Measurements from ENCODE around the gene STEAP4.
"Not testable (repeated sequence)": the region's sequence is repeated elsewhere in the genome, so short reads cannot be mapped to it uniquely, and the experiment has no call there.

STEAP4 gene

DNA sequence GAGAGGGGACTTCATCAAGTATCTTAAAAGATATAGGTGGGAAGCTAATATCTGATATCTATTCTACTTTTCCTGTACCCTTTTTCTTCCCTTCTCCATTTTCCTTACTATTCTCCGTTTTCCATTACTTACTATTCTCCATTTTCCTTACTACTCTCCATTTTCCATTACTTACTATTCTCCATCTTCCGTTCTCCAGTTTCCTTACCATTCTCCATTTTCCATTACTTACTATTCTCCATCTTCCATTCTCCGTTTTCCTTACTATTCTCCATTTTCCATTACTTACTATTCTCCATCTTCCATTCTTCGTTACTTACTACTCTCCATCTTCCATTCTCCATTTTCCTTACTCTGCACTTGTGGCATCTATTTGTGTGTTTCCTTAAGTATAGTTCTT is 39.3 kb downstream of the STEAP4 start:
- no peak for DNase-seq

DNA sequence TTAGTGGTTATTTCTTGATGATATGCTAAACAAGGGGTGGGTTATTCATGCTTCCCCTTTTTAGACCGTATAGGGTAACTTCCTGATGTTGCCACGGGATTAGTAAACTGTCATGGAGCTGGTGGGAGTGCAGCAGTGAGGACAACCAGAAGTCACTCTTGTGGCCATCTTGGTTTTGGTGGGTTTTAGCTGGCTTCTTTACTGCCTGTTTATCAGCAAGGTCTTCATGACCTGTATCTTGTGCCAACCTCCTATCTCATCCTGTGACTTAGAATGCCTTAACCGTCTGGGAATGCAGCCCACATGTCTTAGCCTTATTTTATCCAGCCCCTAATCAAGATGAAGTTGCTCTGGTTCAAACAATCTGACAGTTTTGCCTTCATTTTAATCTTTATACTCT is 41.7 kb downstream of the STEAP4 start:
- DNase-seq, result peak; percentile 97

DNA sequence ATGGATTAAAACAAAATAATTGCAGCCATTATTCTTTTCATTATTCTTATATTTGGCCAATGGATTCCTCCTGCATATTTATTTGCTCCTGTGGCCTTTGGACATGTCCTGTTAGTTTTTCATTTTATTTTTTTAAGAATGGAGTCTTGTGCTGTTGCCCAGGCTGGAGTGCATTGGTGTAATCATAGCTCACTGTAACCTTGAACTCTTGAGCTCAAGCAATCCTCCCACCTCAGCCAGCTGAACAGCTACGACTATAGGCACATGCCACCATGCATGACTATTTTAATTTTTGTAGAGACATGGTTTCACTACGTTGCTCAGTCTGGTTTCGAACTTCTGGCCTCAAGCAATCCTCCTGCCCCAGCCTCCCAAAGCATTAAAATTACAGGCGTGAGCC is 44.1 kb downstream of the STEAP4 start:
- DNase-seq, result no peak

DNA sequence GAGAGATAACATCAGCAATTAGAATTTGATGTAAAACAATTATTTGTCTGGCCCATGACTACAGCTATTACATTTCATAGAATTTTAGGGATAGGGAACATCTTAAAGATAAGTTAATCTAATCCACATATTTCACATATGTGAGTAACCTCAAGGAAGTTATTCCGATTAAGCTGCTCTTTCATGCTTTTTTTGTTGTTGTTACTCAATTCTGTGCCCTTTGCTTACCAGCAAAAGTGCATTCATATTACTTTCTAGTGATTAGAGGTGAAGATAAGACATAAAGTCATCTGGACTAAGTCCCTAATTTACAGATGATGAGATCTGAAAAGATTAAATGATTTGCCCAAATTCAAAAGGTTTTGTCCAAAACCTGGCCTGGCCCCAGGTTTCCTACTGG is 46.0 kb downstream of the STEAP4 start:
- no peak for DNase-seq

- DNase-seq, result no peak
Measured at GRCh38 chr7:88259656-88260380, 46.9 kb downstream of the STEAP4 start.

GRCh38 chr7:88258296-88258695 is 48.4 kb downstream of the STEAP4 start:
- not testable (repeated sequence) for DNase-seq

DNA sequence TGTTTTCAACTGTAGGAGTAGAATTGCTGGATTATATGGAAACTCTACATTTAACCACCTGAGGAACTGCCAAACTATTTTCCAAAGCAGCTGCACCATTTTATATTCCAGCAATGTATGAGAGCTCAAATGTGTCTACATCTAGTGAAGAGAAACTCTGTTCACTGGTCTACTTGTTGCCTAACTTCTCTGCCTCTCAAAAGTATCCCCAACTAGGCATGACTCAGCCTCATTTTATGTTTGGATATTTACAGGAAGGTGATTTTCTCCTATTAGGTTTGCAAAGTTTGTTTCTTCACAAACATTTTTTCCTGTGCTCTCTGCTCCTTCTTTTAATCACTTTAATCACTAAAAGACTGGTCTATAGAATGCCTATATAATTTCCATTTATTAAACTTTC is 49.8 kb downstream of the STEAP4 start:
- no peak for DNase-seq

- DNase-seq, result no peak
Measured at GRCh38 chr7:88254721-88255424, 51.8 kb downstream of the STEAP4 start.

- no peak for DNase-seq
Measured at GRCh38 chr7:88253640-88254039, 53.1 kb downstream of the STEAP4 start.

- no peak for DNase-seq
Measured at GRCh38 chr7:88244258-88244657, 62.4 kb downstream of the STEAP4 start.

DNA sequence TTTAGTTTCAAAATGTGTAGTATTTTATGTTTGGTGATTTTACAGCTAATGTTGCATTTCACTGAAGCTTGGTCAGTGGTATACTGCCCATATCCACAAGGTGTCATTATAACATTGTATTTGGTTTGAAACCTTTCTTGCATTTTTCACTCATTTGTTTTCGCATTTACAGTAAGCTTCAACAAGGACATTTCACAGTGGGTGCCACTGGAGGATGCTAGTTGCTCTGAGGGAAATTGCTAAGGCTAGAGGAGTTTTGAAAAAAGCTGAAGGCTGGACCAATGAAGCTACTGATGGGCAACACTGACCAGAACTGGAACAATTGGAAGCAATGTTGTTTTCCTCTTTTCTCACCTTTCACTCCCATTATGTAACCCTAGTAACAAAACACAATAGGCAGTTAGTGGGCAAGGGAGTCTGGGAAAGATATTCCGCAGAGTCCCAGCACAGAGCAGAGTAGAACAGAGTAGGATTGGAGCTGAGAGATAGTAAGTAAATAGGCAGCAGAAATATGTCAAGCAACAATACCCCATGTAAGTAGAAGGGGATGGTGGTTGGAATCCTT is 63.3 kb downstream of the STEAP4 start:
- DNase-seq, result peak; percentile 53

GRCh38 chr7:88239852-88240251 is 66.8 kb downstream of the STEAP4 start:
- DNase-seq, result no peak

- DNase-seq, result no peak
Measured at GRCh38 chr7:88233828-88234227, 72.9 kb downstream of the STEAP4 start.

DNA sequence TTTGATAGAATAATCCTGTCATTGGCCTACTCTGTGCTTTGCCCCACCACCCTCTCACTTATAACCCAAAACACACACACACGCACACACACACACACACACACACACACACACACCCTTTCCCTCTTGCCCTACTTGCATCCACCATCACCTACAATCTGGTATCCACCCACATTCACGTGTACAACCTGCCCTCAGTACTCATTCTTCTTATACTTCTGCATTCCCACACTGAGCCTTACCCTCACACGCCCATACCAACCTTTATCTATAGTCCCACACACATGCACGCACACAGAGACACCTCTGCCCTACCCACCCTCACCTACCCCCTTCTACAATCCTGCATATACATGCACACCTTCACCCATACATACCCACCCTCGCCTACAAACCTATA is 76.0 kb downstream of the STEAP4 start:
- no peak for DNase-seq

DNA sequence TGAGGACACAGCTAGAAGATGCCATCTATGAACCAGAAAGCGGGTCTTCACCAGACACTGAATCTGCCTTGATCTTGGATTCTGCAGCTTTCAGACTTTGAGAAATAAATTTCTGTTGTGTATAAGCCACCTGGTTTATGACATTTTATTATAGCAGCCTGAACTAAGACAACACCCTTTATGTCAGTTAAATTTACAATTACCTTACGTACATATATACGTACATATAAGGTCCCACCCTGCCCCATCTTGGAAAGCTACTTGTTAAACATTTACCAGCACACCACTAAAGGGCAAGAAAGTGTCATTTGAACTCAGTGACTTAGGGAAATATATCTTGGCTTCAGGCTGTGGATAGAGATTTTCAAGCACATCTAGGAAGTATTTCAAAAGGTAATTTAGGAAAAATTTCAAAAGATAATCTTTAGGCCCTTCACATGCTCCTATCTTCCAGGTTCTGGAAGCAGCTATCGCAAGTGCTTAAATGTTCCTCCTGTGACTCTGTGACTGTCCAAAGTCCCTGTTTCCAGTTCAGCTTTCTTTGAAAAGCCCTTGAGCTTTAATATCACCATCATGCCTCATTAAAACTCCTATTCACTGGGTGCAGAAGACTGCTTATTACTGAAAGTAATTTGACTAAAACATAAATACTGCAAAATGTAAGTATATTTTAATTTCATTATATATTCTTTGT is 77.2 kb downstream of the STEAP4 start:
- DNase-seq, result no peak

DNA sequence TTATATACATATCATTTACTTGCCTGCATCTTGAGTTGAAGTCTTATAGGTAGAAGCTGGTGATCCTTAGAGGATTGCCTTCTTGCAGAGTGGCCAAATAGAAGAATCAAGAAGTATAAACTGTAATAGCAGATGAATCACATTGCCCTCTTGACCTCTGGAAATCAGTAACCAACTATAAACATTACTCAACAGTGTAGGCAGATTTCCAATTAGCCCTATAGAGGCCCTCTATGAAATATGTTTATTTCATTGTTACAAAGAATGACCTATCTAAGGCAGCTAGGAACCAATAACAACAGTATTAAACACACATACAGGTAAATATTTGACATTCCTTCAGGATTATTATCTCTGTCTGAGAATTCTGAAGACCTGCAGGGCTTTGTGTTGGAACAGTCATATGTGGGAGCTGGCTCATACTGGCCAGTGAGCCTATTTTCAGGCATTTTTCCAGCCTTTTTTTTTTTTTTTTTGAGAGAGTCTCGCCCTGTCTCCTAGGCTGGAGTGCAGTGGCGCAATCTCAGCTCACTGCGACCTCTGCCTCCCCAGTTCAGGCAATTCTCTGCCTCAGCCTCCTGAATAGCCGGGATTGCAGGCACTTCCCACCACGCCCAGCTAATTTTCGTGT is 79.7 kb downstream of the STEAP4 start:
- DNase-seq, result peak; percentile 56

- DNase-seq, result no peak
Measured at GRCh38 chr7:88226201-88226600, 80.5 kb downstream of the STEAP4 start.

- DNase-seq, result peak; percentile 86
Measured at GRCh38 chr7:88224601-88225275, 82.0 kb downstream of the STEAP4 start.

DNA sequence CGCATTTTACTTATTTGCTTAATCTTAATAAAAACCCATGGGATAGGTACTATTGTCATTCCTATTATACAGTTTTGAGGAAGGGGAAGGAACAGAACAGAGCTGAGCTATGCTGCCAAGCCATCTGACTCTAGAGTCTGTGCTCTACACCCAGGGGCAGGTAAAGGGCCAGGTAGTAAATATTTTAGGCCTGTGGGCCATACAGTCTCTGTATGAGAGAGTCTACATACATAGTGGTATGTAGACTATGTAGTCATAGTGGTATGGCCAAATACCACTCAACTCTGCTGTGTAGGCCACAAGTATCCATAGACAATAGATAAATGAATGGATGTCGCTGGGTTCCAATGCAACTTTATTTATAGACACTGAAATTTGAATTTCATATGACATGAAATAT is 83.4 kb downstream of the STEAP4 start:
- no peak for DNase-seq

All from MV-4-11 (cell line).